HG03060 (cell line): ENCODE measurements around the gene SPSB3.
"Not testable (repeated sequence)": the region's sequence is repeated elsewhere in the genome, so short reads cannot be mapped to it uniquely, and the experiment has no call there.

Source experiments
- ATAC-seq: cut with Tn5 transposase; IDR thresholded peaks from one replicate; pipeline ENCODE4 v1.9.1; 2021; ENCODE audit warnings: low read depth, moderate number of reproducible peaks; ENCODE audit not compliant: unreplicated experiment

Gene SPSB3

DNA sequence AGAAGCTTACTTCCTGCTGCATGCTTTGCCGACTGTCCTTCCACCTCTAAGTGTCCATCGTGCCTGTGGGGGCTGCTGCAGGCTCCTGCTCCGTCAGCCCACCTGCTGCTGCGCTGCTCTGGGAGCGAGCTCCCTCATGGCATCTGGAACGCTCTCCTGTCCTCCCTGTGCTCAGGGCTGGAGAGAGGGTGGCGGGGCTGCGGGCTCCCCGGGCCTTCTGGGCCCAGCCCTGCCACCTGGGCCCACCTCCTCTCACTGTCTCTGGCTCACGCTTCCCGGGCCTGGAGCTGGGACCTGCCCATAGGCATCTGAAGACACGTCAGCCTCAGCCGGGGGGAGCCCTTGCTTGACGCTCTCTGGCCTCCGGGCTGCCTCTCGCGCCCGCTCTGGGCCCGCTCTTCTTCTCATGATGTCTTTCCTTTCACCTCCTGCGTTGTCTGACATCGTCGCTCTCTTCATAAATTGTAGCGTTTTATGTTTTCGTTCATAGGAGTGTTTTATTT, 38.0 kb downstream of the SPSB3 start:
- ATAC-seq: no peak

DNA sequence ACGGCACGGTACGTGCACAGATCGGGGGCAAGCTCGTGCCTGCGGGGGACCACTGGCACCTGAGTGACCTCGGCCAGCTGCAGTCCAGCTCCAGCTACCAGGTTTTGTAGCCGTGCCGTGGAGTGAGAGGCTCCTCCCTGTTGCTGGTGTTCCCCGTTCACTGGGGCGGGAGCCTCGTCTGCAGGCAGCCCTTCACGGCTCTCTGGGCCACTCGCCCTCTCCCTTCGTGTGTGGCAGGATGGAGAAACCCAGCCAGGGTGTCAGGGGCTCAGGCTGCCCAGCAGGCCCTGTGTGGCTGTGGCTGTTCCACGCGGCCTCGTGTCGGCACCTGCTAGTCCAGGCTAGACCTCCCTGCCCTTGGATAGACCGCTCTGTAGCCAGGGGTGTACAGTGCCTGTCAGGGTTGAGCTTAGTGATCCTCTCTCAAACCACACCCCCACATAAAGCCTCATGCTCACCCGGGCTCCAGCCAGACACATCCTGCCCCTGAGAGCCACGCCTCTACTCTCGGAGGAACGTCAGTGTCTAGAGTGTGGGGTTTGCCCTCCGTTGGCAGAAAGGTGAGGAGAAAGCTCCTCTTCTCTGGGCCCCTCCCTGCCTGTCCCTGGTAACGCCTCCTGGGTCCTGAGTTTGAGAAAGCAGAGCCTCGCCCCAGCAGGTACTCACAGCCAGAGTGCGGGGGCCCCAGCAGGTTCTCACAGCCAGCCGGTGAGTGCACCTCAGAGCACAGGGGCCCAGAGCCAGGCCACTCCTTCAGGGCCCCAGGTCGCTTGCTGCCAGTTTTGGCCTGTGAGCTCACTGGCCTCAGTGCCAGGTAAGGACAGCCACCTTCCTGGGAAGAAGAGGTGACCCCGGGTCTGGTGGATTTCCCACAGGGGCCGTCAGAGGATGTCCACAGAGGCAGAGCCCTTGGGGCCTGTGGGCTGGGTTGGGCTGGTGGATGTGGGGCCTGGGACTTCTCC, 38.7 kb downstream of the SPSB3 start:
- no peak for ATAC-seq

DNA sequence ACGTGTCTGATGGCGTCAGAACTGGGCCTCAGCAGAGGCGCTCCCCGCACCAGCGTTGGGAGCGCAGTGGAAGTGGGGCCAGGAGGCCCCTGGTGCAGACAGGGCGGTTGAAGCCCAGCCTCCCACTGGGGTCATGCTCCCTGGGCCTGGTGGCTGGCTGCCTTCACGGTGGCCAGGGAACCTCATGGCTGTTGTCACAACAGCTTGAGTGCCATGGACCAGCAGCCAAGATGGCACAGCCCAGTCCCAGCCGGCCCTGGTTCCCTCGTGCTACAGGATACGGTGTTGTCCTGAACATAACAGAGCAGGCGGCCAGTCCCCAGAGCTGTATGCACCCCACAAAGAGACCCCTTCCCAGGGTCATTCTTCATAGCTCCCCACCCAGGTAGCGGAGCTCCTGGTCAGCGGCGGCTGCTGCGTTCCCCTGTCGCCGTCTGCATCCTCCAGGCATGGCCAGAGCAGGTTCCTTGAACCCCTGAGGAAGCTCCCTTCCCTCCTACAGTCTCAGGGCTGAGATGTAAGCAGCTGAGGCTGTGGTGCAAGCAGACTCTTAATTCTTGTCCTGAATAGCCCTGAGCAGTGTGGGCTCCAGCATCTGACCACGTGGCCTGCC, 40.7 kb downstream of the SPSB3 start:
- no peak for ATAC-seq

DNA sequence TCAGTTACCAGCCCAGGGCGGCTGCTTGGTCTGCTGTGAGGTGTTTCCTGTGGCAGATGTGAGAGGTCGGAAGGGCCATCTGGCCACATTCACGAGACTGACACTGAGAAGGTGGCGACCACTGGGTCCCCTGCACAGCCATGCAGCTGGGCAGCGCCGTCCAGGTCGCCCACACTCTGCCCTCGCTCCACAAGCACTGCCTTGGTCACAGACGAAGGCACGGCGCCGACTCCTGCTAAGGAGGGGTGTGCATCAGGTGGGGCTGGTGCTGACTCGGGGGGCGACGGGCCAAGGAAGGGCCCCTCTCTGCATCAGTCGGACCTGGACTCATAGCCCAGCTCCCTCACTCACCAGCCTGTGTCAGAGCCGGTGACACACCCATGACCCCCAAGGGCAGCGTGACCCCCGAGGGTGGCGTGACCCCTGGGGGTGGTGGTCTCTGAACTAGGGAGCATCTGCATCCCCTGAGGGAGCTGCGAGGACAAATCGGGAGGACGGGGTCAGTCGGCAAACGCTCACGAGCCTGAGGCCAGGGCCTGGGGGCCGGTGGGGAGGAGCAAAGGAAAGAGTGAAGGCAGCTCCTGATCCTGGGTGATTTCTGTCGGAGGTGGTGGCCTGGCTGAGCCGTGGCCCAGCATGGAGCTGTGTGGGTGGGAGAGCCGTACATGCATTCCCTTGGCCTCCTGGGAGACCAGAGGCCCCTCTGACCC, 41.4 kb downstream of the SPSB3 start:
- no peak for ATAC-seq

DNA sequence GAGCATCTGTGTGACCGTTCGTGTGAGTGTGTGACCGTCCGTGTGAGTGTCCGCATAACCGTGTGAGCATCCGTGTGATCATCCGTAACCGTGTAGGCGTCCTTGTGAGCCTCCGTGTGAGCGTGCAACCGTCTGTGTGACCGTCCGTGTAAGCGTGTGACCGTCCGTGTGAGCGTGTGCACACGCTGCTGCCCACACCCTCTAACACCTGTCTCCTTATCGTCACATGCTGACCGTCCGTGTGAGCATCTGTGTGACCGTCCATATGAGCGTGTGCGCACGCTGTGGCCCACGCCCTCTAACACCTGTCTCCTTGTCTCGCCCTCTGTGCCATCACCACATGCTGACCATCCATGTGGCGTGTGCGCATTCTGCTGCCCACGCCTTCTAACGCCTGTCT, 42.1 kb downstream of the SPSB3 start:
- no peak for ATAC-seq

DNA sequence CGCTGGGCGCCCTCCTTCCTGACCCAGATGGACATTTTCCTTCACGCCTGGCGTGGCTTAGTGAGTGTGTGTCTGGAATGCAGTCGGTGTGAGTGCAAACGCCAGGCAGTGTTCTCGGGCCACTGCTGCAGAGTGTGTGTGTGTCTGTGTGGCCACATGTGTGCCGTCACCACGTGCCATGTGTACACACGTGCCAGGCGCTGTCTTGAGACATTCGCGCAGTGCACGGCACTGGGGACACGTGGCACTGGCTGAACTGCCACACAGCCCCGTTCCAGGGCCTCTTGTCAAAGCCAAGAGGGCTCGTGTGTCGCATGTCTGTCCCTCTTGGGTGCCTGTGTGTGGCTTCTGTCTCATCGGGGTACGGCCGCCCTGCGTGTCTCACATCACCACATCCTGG, 47.6 kb downstream of the SPSB3 start:
- no peak for ATAC-seq

DNA sequence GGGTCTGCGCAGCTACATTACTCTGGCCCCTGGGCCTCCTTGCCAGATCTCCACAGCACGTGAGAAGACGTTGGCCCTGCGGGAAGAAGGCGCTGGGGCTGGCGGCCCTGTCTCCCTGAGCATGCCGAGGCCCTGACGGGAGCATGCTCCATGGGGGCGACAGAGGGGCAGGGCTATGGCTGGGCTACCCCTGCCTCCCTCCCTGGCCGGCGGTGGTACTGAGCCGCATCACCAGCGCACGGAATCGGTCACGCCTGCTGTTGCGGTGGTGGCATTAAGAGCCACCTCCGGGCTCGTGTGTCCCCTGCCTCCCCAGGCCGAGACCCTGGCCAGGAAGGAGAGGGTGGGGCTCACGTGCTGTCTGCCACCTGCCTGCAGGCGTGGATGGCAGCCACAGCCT, 48.2 kb downstream of the SPSB3 start:
- no peak for ATAC-seq

DNA sequence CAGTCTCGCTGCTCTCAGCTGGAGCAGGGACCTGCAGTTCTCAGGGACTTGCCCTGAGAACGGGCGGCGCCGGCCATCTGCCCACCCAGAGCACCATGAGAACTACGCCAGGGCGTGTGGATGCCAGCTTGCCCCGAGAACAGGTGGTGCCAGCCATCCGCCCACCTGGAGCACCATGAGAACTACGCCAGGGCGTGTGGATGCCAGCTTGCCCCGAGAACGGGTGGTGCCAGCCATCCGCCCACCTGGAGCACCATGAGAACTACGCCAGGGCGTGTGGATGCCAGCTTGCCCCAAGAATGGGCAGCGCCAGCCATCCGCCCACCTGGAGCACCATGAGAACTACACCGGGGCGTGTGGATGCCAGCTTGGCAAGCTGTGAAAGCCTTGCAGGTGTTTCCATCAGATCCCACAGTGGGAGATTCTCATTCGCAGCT, 49.8 kb downstream of the SPSB3 start:
- not testable (repeated sequence) for ATAC-seq

DNA sequence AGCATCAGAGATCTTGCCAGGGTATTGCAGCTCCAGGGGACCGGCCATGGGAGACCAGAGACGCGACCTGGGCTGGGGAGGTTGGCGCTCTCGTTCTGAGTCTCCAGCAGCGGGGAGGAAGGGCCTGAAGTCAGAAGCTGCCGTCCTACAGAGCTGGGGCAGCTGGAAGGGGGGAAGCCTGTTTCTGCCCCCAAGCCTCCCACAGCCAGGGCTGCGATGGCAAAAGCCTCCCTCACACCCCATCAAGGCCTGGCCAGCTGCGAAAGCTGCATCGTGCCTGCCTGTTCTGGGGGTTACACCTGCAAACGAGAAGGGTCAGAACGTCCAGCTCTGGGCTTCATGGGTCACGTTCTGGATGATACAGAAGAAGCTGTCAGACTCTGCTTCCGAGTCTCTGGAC, 50.3 kb downstream of the SPSB3 start:
- ATAC-seq: no peak

DNA sequence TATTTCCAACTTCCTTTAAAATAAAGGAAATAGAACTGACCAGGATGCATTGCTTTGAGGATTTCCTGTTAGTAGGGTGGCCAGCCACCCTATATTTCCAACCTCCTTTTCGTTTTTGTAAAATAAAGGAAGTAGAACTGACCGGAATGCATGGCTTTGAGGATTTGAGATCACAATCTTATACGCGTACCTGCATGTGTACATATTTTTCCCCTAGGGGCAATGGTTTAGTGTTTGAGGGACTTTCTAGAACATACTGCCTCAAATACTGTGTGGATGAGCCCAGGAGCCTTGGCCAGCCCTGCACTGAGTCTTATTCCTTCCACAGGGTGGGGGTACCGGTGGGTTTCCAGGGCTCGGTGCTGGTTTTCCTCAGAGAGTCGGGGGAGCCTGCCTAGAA, 50.8 kb downstream of the SPSB3 start:
- no peak for ATAC-seq

DNA sequence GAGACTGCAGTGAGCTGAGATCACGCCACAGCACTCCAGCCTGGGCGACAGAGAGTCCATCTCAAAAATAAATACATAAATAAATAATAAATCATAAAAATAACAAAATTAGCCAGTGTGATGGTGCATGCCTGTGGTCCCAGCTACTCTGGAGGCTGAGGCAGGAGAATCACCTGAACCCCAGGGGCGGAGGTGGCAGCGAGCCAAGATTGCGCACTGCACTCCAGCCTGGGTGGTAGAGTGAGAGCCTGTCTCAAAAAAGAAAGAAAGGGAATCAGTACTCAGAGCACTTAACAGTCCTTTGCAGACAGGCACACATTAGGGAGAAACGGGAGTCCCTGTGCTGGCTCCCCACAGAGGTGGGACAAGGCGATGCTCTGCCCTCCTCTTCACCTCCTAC, 51.3 kb downstream of the SPSB3 start:
- ATAC-seq: no peak

DNA sequence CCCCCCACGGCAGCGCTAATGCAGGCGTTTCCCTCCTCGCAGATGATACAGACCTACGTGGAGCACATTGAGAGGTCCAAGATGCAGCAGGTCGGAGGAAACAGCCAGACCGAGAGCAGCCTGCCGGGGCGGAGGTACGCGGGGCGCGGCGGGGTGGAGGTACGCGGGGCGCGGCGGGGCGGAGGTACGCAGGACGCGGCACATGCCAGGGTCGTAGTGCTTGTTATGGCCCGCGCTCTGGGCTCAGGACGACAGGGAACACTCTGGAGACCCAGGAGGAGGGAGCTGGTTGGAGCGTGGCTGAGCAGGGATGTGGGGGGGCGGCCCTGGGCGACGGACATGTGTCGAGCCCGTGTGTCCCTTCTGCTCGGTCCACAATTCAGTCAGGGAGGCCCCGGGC, 52.9 kb downstream of the SPSB3 start:
- ATAC-seq: no peak

DNA sequence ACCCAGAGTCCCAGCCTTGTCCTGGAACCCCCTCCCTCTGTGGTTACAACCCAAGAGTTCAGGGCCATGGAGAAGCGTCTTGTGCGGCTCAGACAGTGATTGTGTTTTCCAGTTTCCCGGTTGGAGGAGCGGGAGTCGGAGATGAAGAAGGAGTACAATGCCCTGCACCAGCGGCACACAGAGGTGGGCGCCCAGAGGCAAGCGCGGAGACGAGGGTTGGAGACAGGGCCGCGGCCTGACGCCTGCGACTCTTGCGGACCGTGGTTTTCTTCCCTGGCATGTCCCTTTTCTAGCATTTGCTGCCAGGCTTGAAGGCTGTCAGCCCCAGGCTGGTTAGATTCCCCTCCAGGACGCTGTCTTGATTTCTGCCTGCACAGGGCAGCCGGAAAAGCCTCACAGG, 53.3 kb downstream of the SPSB3 start:
- ATAC-seq: no peak

DNA sequence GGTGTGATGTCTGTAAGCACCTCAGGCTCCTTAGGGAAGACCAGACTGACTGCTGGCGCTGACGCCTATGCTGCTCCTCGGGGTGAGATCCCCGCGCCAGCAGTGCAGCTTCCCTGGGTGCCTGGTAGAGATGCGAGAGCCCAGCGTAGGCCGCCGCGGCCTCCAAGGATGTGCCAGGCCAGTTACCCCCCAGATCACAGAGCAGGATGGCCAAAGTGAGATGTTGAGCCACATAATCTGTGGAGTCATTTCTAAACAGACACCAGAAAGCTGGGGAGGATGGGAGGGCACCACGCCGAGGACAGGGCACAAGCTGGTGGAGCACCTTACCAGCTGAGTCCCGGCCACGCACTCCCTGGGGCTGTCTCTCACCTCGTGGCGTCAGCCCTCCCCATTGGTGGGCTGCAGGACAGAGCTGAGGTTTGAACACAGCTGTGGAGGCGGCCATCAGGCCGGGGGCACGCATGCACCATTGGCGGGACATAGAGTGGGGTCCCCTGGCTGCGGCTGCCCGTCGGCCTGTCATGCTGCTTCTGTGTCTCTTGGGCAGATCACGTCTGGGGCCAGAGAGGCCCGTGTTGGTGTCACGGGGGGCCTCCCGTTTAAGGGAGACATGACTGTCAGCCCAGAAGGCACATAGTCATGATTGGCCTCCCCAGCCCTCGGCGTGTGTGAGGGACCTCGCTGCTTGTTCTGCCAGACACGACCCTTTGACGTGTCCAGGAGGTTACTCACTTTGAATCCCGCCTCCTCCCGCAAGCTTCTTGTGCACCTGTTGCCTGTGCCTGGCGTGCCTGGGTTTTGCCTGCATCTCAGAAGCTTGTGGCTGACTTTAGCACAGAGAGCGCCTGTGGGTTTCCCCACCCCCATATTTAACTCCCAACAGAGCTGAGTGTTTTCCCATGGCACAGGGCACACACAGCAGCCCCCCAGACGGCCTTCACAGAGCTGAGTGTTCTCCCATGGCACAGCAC, 54.4 kb downstream of the SPSB3 start:
- ATAC-seq: no peak
